Mesodermal cell (in vitro differentiated cells): ENCODE data around the gene QSOX1.

Experiments used
- H3K27ac ChIP-seq: 2 replicates; pipeline ENCODE4 v1.7.0; 2013; ENCODE audit warnings: mild to moderate bottlenecking, low read depth, low read length, moderate library complexity; ENCODE audit not compliant: severe bottlenecking
- H3K36me3 ChIP-seq: 2 replicates; pipeline ENCODE4 v1.7.1; 2013; ENCODE audit warnings: mild to moderate bottlenecking, low read length, moderate library complexity; ENCODE audit not compliant: control insufficient read depth, insufficient read depth
- H3K4me1 ChIP-seq: one replicate; pipeline ENCODE4 v1.7.1; 2013; ENCODE audit warnings: mild to moderate bottlenecking, low read length; ENCODE audit not compliant: insufficient read depth, control insufficient read depth, poor library complexity, severe bottlenecking
- H3K4me3 ChIP-seq: 2 replicates; pipeline ENCODE4 v1.7.0; 2013; ENCODE audit warnings: low read length, control low read depth, mild to moderate bottlenecking; ENCODE audit not compliant: insufficient read depth, poor library complexity, severe bottlenecking; ENCODE audit errors: extremely low read depth
- H3K9me3 ChIP-seq: 2 replicates; pipeline ENCODE4 v1.7.1; 2013; ENCODE audit warnings: mild to moderate bottlenecking, low read length, moderate library complexity; ENCODE audit not compliant: control insufficient read depth
- WGBS, 2 experiments: methylation state at CpG; one replicate each; pipeline ENCODE4 v1.1.5; 2013; ENCODE audit warnings: missing lambda C conversion rate in 2 of 2; ENCODE audit not compliant: insufficient coverage in 2 of 2; 5-methylcytosine and 5-hydroxymethylcytosine counted together

Gene QSOX1

GRCh38 chr1:180252638-180253536, 98.2 kb downstream of the QSOX1 start:
- H3K27ac ChIP-seq = no peak overlapping the region
- H3K4me3 ChIP-seq = no peak overlapping the region
- H3K9me3 ChIP-seq = no peaks in the 10 kb centered on the region
- peaks cover 11% of the 10 kb centered on the region for H3K4me1 ChIP-seq
- 38 to 58% methylated on average over 7 to 10 of the region's 12 CpGs for WGBS, 2 experiments
- no peaks in the 10 kb centered on the region for H3K36me3 ChIP-seq
